HepG2 (cell line): ENCODE data around the gene TMEM273. TPM values are rescaled to one million over a fixed set of nuclear protein-coding genes. Genes with fewer than 3 reads are reported as not detected.

Source experiments
- ATAC-seq: fragments of 200-7000 bp; cut with Tn5 transposase; 3 replicates; pipeline ENCODE4 v1.9.1; 2020; ENCODE audit warnings: mild to moderate bottlenecking, moderate library complexity
- BruUV-seq: library from RNA; stranded (reverse); fragments of 400-500 nt; replicated peaks from 2 replicates; lab custom pipeline; 2021; lab: Mats Ljungman, UMichigan
- CTCF ChIA-PET: fragments of 300-600 bp; formaldehyde crosslinking; extraction: SDS; loops from one replicate; lab custom pipeline; 2021; ENCODE audit warnings: low total read pairs, inconsistent platforms, low intra/inter-chr PET ratio; lab: Yijun Ruan, JAX
- POLR2A ChIA-PET: fragments of 350-600 bp; sonication (Branson Sonifier 250); formaldehyde crosslinking; loops from one replicate; lab custom pipeline; 2020; ENCODE audit warnings: antibody characterized with exemption, inconsistent platforms; lab: Yijun Ruan, JAX
- DNase-seq: peaks from one replicate; pipeline ENCODE4 v3.0.0-alpha.2; 2015; ENCODE audit warnings: low spot score
- FAIRE-seq: peaks from 3 replicates; lab custom pipeline; 2011; peaks lifted over from hg19 to GRCh38; lab: Jason Lieb, UNC
- H2AFZ ChIP-seq: one replicate; pipeline ENCODE4 v1.6.1; 2011; ENCODE audit warnings: low read length, inconsistent platforms
- H3K27ac ChIP-seq: fragments of 300-600 bp; 3 replicates; pipeline ENCODE4 v1.8.0; 2011; ENCODE audit warnings: mixed run types, mild to moderate bottlenecking, mixed read lengths, low read length, inconsistent platforms; ENCODE audit not compliant: insufficient read depth; ENCODE audit errors: extremely low read length
- H3K27me3 ChIP-seq, 2 experiments: fragments of 200-600 bp in 1 of 2; 2 replicates in 1 of 2; 3 replicates in 1 of 2; pipeline versions ENCODE4 v1.6.0 to v1.8.0; 2011; ENCODE audit warnings: low read length in 2 of 2, mild to moderate bottlenecking in 2 of 2, moderate library complexity in 2 of 2, inconsistent platforms in 1 of 2; ENCODE audit not compliant: insufficient read depth in 2 of 2, control insufficient read depth in 1 of 2
- H3K36me3 ChIP-seq, 2 experiments: fragments of 200-600 bp in 1 of 2; replicated peaks in 1 of 2; 2 replicates in 1 of 2; 3 replicates in 1 of 2; pipeline versions ENCODE4 v1.5.1 to v1.8.0; 2011; ENCODE audit warnings: low read length in 2 of 2, inconsistent platforms in 1 of 2; ENCODE audit not compliant: insufficient read depth in 2 of 2, control insufficient read depth in 1 of 2
- H3K4me1 ChIP-seq: 2 replicates; pipeline ENCODE4 v1.5.1; 2012; ENCODE audit warnings: low read length, inconsistent platforms; ENCODE audit not compliant: insufficient read depth
- H3K4me2 ChIP-seq: 2 replicates; pipeline ENCODE4 v1.6.0; 2011; ENCODE audit warnings: low read depth, low read length, inconsistent platforms
- H3K4me3 ChIP-seq, 3 experiments: fragments of 200-600 bp in 1 of 3; sonication (generic), shearing (Covaris generic) in 1 of 3; replicated peaks in 1 of 3; 2 replicates each; pipeline ENCODE4 v1.5.1; 2011 to 2016; ENCODE audit warnings: low read length in 3 of 3, inconsistent platforms in 2 of 3, low read depth in 2 of 3, mild to moderate bottlenecking in 2 of 3, control low read depth in 1 of 3, mixed read lengths in 1 of 3; ENCODE audit not compliant: insufficient read depth in 1 of 3
- H3K79me2 ChIP-seq: one replicate; pipeline ENCODE4 v1.6.1; 2011; ENCODE audit warnings: low read length, inconsistent platforms; ENCODE audit not compliant: insufficient read depth
- H3K9ac ChIP-seq: 2 replicates; pipeline ENCODE4 v1.6.0; 2011; ENCODE audit warnings: mild to moderate bottlenecking, low read depth, low read length, inconsistent platforms; ENCODE audit not compliant: insufficient read depth
- H3K9me3 ChIP-seq: 2 replicates; pipeline ENCODE4 v1.5.1; 2012; ENCODE audit warnings: mild to moderate bottlenecking, low read length
- H4K20me1 ChIP-seq: 2 replicates; pipeline ENCODE4 v1.6.0; 2011; ENCODE audit warnings: inconsistent platforms, mild to moderate bottlenecking, low read length, moderate library complexity; ENCODE audit not compliant: insufficient read depth
- HNRNPH1 ChIP-seq: fragments of 200-400 bp; formaldehyde crosslinking; optimal IDR thresholded peaks from 2 replicates; pipeline ENCODE3; 2017; ENCODE audit warnings: mild to moderate bottlenecking, low read depth, low read length
- YY1 ChIP-seq: IDR thresholded peaks from 2 replicates; pipeline ENCODE4 v1.6.1; 2011; ENCODE audit warnings: low read length, low read depth, moderate library complexity, mild to moderate bottlenecking; ENCODE audit not compliant: insufficient read depth, insufficient replicate concordance
- ZFP91 ChIP-seq: sonication (generic); formaldehyde crosslinking; IDR thresholded peaks from 2 replicates; pipeline ENCODE4 v1.9.0; 2022; ENCODE audit warnings: missing genetic modification reagents, mild to moderate bottlenecking, borderline replicate concordance
- ZNF329 ChIP-seq: sonication (generic); formaldehyde crosslinking; IDR thresholded peaks from 2 replicates; pipeline ENCODE4 v1.9.0; 2021; ENCODE audit warnings: low read depth, mild to moderate bottlenecking, missing genetic modification reagents
- ZNF605 ChIP-seq: sonication (generic); formaldehyde crosslinking; IDR thresholded peaks from 2 replicates; pipeline ENCODE4 v1.8.0; 2022; ENCODE audit warnings: mild to moderate bottlenecking, missing genetic modification reagents
- ZNF720 ChIP-seq: sonication (generic); formaldehyde crosslinking; IDR thresholded peaks from 2 replicates; pipeline ENCODE4 v1.4.0; 2020; ENCODE audit warnings: missing genetic modification reagents
- ZSCAN29 ChIP-seq: sonication (generic); formaldehyde crosslinking; conservative IDR thresholded peaks from 2 replicates; pipeline ENCODE4 v1.4.0; 2020; ENCODE audit warnings: mild to moderate bottlenecking, missing genetic modification reagents
- WGBS: methylation state at CpG from one replicate; pipeline ENCODE4 v1.1.6; 2017; ENCODE audit warnings: low lambda C conversion rate; 5-methylcytosine and 5-hydroxymethylcytosine counted together
- in situ Hi-C: cut with HindIII; loops from 2 replicates; pipeline ENCODE4 v1.10.0; 2017; ENCODE audit warnings: low pct_unique_long_range_greater_than_20kb; ENCODE audit not compliant: extremely low pct_ligation_motif_present
- intact Hi-C: fragments of 100-400 bp; cut with micrococcal nuclease; formaldehyde crosslinking; loops from one replicate; pipeline ENCODE4 v1.10.0; 2022; ENCODE audit not compliant: unreplicated experiment
- polyA plus RNA-seq, 8 experiments: library from polyadenylated mRNA; depleted of rRNA in 3 of 8; stranded (reverse) in 7 of 8; unstranded in 1 of 8; fragments of >200 nt; fragmentation: Illumina TruSeq in 4 of 8; extraction: Trizol in 4 of 8; gene quantifications; 2 replicates each; pipeline versions ENCODE4 v1.2.1 to v1.2.3, GENCODE V29; 2011 to 2016; ENCODE audit warnings: low read depth in 4 of 8, missing spikeins in 1 of 8, mixed read lengths in 1 of 8; ENCODE audit not compliant: insufficient read depth in 1 of 8
- total RNA-seq, 5 experiments: library from RNA; depleted of rRNA; stranded (reverse); fragments of >200 nt; fragmentation: Illumina TruSeq; extraction: Trizol; gene quantifications; 2 replicates each; pipeline ENCODE4 v1.2.3, GENCODE V29; 2016; ENCODE audit warnings: low read depth in 1 of 5
- TF ChIP-seq, protein P1 (sequence below): sonication (generic); formaldehyde crosslinking; IDR thresholded peaks from 2 replicates; pipeline ENCODE4 v1.8.0; 2022; ENCODE audit warnings: mild to moderate bottlenecking, missing genetic modification reagents, moderate library complexity
- TF ChIP-seq, protein P2 (sequence below): sonication (generic); formaldehyde crosslinking; IDR thresholded peaks from 2 replicates; pipeline ENCODE4 v1.5.0; 2020; ENCODE audit warnings: missing genetic modification reagents
- TF ChIP-seq, protein P3 (sequence below): sonication (generic); formaldehyde crosslinking; IDR thresholded peaks from 2 replicates; pipeline ENCODE4 v1.5.0; 2020; ENCODE audit warnings: missing genetic modification reagents

The TMEM273 gene
- total and polyA plus RNA-seq, 2 of the 13 experiments (the other 11 are each of a cell fraction or from before 2014, with no cell fraction given): not detected

DNA sequence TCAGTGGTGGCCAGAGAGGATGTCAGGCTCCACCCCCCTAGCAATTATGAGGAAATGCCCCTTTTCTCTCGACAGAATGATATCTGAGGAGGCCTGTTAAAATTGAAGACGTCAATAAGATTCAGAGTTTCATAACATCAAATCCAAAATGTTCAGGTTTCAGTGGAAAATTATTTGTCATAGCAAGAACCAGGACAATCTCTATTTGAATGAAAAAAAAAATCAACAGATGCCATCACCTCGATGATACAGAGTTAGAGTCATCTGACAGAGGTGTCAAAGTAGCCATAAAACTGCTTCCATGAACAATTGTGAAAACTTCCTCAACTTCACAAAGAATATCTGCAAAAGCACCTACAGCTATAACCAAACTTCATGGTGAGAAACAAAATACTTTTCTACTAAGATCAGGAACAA is 7.7 kb downstream of the TMEM273 start (continued):
- TF ChIP-seq HNRNPH1: no peak
- TF ChIP-seq, protein P1, sequence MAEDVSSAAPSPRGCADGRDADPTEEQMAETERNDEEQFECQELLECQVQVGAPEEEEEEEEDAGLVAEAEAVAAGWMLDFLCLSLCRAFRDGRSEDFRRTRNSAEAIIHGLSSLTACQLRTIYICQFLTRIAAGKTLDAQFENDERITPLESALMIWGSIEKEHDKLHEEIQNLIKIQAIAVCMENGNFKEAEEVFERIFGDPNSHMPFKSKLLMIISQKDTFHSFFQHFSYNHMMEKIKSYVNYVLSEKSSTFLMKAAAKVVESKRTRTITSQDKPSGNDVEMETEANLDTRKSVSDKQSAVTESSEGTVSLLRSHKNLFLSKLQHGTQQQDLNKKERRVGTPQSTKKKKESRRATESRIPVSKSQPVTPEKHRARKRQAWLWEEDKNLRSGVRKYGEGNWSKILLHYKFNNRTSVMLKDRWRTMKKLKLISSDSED (CRISPR knock-in tag): no peak
- no peak for TF ChIP-seq ZFP91 (CRISPR knock-in tag)
- TF ChIP-seq ZNF720 (CRISPR knock-in tag): no peak
- TF ChIP-seq ZSCAN29: no peak
- TF ChIP-seq, protein P2, sequence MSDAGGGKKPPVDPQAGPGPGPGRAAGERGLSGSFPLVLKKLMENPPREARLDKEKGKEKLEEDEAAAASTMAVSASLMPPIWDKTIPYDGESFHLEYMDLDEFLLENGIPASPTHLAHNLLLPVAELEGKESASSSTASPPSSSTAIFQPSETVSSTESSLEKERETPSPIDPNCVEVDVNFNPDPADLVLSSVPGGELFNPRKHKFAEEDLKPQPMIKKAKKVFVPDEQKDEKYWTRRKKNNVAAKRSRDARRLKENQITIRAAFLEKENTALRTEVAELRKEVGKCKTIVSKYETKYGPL (CRISPR knock-in tag): no peak
- no peak for TF ChIP-seq ZNF329
- TF ChIP-seq ZNF605 (CRISPR knock-in tag): no peak

- 13% methylated on average over 6 of the region's 10 CpGs for WGBS
- intact Hi-C loops: no loop called here
Observed at GRCh38 chr10:49179699-49180443, 8.3 kb downstream of the TMEM273 start.

More at GRCh38 chr10:49179699-49180443, 8.3 kb downstream of the TMEM273 start:
- no peaks in the 10 kb centered on the region for H3K9me3 ChIP-seq
- ATAC-seq (no peak), FAIRE-seq (no peak), DNase-seq (no peak)
- no peaks in the 10 kb centered on the region for H3K36me3 ChIP-seq
- no peak overlapping the region for H3K27ac ChIP-seq
- no peak overlapping the region for H3K9ac ChIP-seq
- H3K4me1 ChIP-seq: no peaks in the 10 kb centered on the region
- no peaks in the 10 kb centered on the region for H3K79me2 ChIP-seq
- H3K4me3 ChIP-seq: no peak overlapping the region
- BruUV-seq: no TSS peak
- no peaks in the 10 kb centered on the region for H4K20me1 ChIP-seq
- ChIA-PET POLR2A (no interaction called here), CTCF (no interaction called here)
- TF ChIP-seq YY1: no peak
- TF ChIP-seq, protein P3, sequence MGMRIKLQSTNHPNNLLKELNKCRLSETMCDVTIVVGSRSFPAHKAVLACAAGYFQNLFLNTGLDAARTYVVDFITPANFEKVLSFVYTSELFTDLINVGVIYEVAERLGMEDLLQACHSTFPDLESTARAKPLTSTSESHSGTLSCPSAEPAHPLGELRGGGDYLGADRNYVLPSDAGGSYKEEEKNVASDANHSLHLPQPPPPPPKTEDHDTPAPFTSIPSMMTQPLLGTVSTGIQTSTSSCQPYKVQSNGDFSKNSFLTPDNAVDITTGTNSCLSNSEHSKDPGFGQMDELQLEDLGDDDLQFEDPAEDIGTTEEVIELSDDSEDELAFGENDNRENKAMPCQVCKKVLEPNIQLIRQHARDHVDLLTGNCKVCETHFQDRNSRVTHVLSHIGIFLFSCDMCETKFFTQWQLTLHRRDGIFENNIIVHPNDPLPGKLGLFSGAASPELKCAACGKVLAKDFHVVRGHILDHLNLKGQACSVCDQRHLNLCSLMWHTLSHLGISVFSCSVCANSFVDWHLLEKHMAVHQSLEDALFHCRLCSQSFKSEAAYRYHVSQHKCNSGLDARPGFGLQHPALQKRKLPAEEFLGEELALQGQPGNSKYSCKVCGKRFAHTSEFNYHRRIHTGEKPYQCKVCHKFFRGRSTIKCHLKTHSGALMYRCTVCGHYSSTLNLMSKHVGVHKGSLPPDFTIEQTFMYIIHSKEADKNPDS (CRISPR knock-in tag): no peak
- no peak overlapping the region for H2AFZ ChIP-seq
- in situ Hi-C loops: no loop called here
- peaks cover 0 to 7% of the 10 kb centered on the region in 2 experiments; a peak in 2 of 5 replicates for H3K27me3 ChIP-seq
- no peak overlapping the region for H3K4me2 ChIP-seq
